GM19324 (cell line): ENCODE measurements around the gene STEAP2.

ENCODE experiments used
- ATAC-seq: cut with Tn5 transposase; IDR thresholded peaks from one replicate; pipeline ENCODE4 v1.9.1; 2021; ENCODE audit warnings: mild to moderate bottlenecking, moderate library complexity; ENCODE audit not compliant: unreplicated experiment, low FRiP score

Gene STEAP2

DNA sequence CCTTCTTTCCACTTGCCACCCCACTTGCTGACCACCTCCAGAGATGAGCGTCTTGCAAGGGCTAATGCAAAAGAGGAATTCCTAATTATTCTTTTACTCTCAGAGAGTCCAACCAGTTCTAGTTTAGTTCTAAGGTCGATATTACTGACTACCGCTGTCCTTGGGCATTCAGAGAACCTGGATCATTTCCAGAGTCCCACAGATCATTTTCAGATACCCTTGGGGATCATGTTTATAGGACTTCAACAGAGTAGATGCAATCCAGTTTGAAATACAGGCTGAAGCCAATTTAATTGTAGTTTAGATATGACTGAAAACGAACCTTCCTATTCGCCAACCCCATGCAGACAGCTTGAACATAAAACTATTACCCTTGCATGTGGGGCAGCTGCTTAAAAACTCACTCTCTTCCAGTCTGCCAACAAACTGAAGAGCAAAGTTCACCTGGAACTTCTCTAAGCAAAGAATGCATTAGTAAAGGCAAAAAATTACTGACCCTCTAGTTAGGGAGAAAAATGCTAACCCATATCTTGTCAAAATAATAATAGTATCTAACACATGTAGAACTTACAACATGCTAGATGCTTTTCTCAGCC, 55.8 kb downstream of the STEAP2 start:
- ATAC-seq, result no peak

DNA sequence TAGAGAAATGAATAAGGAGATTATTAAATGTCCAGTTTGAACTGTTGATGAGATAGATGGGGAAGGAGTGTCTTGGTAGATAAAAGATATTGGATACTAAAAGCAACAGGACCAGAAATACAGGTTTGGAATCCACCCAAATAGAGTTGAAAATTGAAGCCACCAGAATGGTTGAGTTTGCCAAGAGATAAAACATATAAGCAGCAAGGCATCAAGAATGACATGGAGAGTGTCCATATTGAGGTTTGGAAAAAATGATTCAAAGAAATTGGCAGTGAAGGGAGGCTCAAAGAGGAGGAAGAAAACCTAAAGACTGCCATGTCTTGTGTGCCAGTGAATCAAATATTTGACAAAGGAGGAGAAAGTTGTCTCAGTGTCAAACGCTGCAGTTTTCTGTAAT, 57.6 kb downstream of the STEAP2 start:
- ATAC-seq, result no peak

GRCh38 chr7:90270431-90271178, 59.1 kb downstream of the STEAP2 start:
- ATAC-seq, result no peak

- no peak for ATAC-seq
Measured at GRCh38 chr7:90271753-90272152, 60.2 kb downstream of the STEAP2 start.

DNA sequence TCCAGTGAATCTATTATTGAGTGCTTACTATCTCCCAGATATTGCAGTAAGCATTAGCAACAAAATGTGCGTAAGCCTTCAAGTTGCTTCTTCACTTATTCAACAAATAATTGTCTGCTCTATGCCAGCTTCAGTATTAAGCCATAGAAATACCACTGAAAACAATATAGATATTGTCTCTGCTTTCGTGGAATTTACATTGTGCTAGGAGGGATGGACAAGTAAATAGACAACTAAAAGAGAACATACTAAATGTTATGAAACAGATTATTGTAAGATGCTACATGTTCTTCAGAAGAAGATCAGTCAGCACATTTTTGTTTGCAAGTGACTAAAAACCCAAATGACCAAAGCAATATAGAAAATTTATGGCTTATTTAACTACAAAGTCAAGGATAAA, 60.7 kb downstream of the STEAP2 start:
- no peak for ATAC-seq

- no peak for ATAC-seq
Measured at GRCh38 chr7:90274161-90274560, 62.6 kb downstream of the STEAP2 start.

- ATAC-seq, result no peak
Measured at GRCh38 chr7:90276033-90276728, 64.6 kb downstream of the STEAP2 start.
